ENCODE results near the gene PLEKHA3.

PLEKHA3 gene

GRCh38 chr2:178476477-178476876 is 3.8 kb upstream of the PLEKHA3 start:
- H3K4me3 Mint-ChIP-seq, result peak overlapping the region; percentile 96
- H3K27ac Mint-ChIP-seq, result no peak overlapping the region
- peaks cover 30% of the 10 kb centered on the region for H3K36me3 Mint-ChIP-seq (ENCODE audit: low read depth)
- no peak for DNase-seq
- no peaks in the 10 kb centered on the region for H3K27me3 Mint-ChIP-seq (ENCODE audit: low read depth, poor library complexity)
- peaks cover 40% of the 10 kb centered on the region for H3K4me1 Mint-ChIP-seq
- no peak for TF ChIP-seq CTCF (IDR thresholded peaks at IDR 0.05)
- H3K9me3 Mint-ChIP-seq, result no peaks in the 10 kb centered on the region

- Mint-ChIP-seq H3K4me1 (peaks cover 51% of the 10 kb centered on the region), H3K27ac (no peak overlapping the region)
Measured at GRCh38 chr2:178477443-178478129, 2.7 kb upstream of the PLEKHA3 start.

GRCh38 chr2:178478130-178478438 is 2.2 kb upstream of the PLEKHA3 start:
- peak; percentile 13 for DNase-seq
- peak overlapping the region; percentile 99 for H3K27ac Mint-ChIP-seq
- no peaks in the 10 kb centered on the region for H3K27me3 Mint-ChIP-seq (ENCODE audit: low read depth, poor library complexity)
- no peak for TF ChIP-seq CTCF (IDR thresholded peaks at IDR 0.05)
- H3K4me3 Mint-ChIP-seq, result peak overlapping the region; percentile 96
- H3K4me1 Mint-ChIP-seq, result peaks cover 55% of the 10 kb centered on the region
- H3K9me3 Mint-ChIP-seq, result no peaks in the 10 kb centered on the region
- H3K36me3 Mint-ChIP-seq (ENCODE audit: low read depth), result peaks cover 25% of the 10 kb centered on the region

More at GRCh38 chr2:178477443-178478129, 2.7 kb upstream of the PLEKHA3 start:
- peak overlapping the region; percentile 96 for H3K4me3 Mint-ChIP-seq
- TF ChIP-seq CTCF (IDR thresholded peaks at IDR 0.05), result no peak
- H3K9me3 Mint-ChIP-seq, result no peaks in the 10 kb centered on the region
- peaks cover 25% of the 10 kb centered on the region for H3K36me3 Mint-ChIP-seq (ENCODE audit: low read depth)
- H3K27me3 Mint-ChIP-seq (ENCODE audit: low read depth, poor library complexity), result no peaks in the 10 kb centered on the region
- no peak for DNase-seq

- no peaks in the 10 kb centered on the region for H3K27me3 Mint-ChIP-seq (ENCODE audit: low read depth, poor library complexity)
- DNase-seq, result peak; percentile 84
- H3K36me3 Mint-ChIP-seq (ENCODE audit: low read depth), result peaks cover 21% of the 10 kb centered on the region
- H3K27ac Mint-ChIP-seq, result peak within 1 kb of the TSS; percentile 99
- peak; percentile 54 for TF ChIP-seq CTCF (IDR thresholded peaks at IDR 0.05)
- H3K9me3 Mint-ChIP-seq, result no peaks in the 10 kb centered on the region
- H3K4me3 Mint-ChIP-seq, result peak within 1 kb of the TSS; percentile 96
- peaks cover 50% of the 10 kb centered on the region for H3K4me1 Mint-ChIP-seq
Measured at GRCh38 chr2:178478439-178479274, 1.6 kb upstream of the PLEKHA3 start, which contains the start of gene FKBP7. FKBP7 (minus strand) TSS chr2:178478600; CDS start chr2:178478499, 101 bp downstream.

GRCh38 chr2:178479275-178479616 is 1.0 kb upstream of the PLEKHA3 start:
- no peak for DNase-seq
- Mint-ChIP-seq H3K4me1 (peaks cover 47% of the 10 kb centered on the region), H3K4me3 (peak overlapping the region; percentile 96), H3K27ac (peak overlapping the region; percentile 99), H3K27me3 (ENCODE audit: low read depth, poor library complexity) (no peaks in the 10 kb centered on the region), H3K9me3 (no peaks in the 10 kb centered on the region), H3K36me3 (ENCODE audit: low read depth) (peaks cover 21% of the 10 kb centered on the region)
- TF ChIP-seq CTCF (IDR thresholded peaks at IDR 0.05), result no peak

Measured in nephron progenitor cell (in vitro differentiated cells).